WTC11 (cell line): ENCODE results near the gene ANAPC10. TPM values are rescaled to one million over a fixed set of nuclear protein-coding genes. Genes with fewer than 3 reads are reported as not detected.

Experiments
- ATAC-seq: fragments of 200-7000 bp; cut with Tn5 transposase; 2 replicates; pipeline ENCODE4 v1.10.0; 2021; ENCODE audit warnings: mild to moderate bottlenecking, moderate library complexity
- CTCF ChIA-PET: fragments of 300-600 bp; sonication (Branson Sonifier 250); formaldehyde crosslinking; loops from one replicate; lab custom pipeline; 2021; ENCODE audit warnings: antibody characterized with exemption; lab: Charles Lee
- POLR2A ChIA-PET: fragments of 350-600 bp; sonication (Branson Sonifier 250); formaldehyde crosslinking; loops from one replicate; lab custom pipeline; 2021; ENCODE audit warnings: antibody characterized with exemption; lab: Charles Lee
- DNase-seq: peaks from one replicate; pipeline ENCODE4 v3.0.0; 2021; ENCODE audit warnings: low spot score
- H3K27ac Mint-ChIP-seq: 2 replicates; pipeline ENCODE4 v1.8.0; 2021; ENCODE audit warnings: mixed read lengths
- H3K27me3 Mint-ChIP-seq: 2 replicates; pipeline ENCODE4 v1.8.0; 2021; ENCODE audit warnings: low read depth, mild to moderate bottlenecking, moderate library complexity, mixed read lengths
- H3K36me3 Mint-ChIP-seq: 2 replicates; pipeline ENCODE4 v1.8.0; 2021; ENCODE audit warnings: mixed read lengths
- H3K4me1 Mint-ChIP-seq: 2 replicates; pipeline ENCODE4 v1.8.0; 2022; ENCODE audit warnings: mixed read lengths
- H3K4me3 Mint-ChIP-seq: 2 replicates; pipeline ENCODE4 v1.8.0; 2021; ENCODE audit warnings: mild to moderate bottlenecking, moderate library complexity, mixed read lengths
- H3K9me3 Mint-ChIP-seq: 2 replicates; pipeline ENCODE4 v1.8.0; 2021; ENCODE audit warnings: mixed read lengths
- ELF4 ChIP-seq: sonication (generic); formaldehyde crosslinking; IDR thresholded peaks from 2 replicates; pipeline ENCODE4 v1.8.1; 2022; ENCODE audit warnings: low read depth, mild to moderate bottlenecking, moderate library complexity, missing genetic modification reagents
- GABPB1 ChIP-seq: sonication (generic); formaldehyde crosslinking; IDR thresholded peaks from 2 replicates; pipeline ENCODE4 v1.8.1; 2023; ENCODE audit warnings: mild to moderate bottlenecking, missing genetic modification reagents
- HMGA2 ChIP-seq: fragments of 250-450 bp; sonication (Bioruptor Pico); IDR thresholded peaks from 2 replicates; pipeline ENCODE4 v1.4.0; 2021; ENCODE audit warnings: mild to moderate bottlenecking, moderate library complexity
- TCF7 ChIP-seq: sonication (generic); formaldehyde crosslinking; IDR thresholded peaks from 2 replicates; pipeline ENCODE4 v1.8.0; 2022; ENCODE audit warnings: mild to moderate bottlenecking, low read depth, missing genetic modification reagents, moderate library complexity
- ZNF232 ChIP-seq: sonication (generic); formaldehyde crosslinking; IDR thresholded peaks from 2 replicates; pipeline ENCODE4 v1.8.0; 2022; ENCODE audit warnings: mild to moderate bottlenecking, missing genetic modification reagents
- ZNF263 ChIP-seq: sonication (generic); formaldehyde crosslinking; IDR thresholded peaks from 2 replicates; pipeline ENCODE4 v1.8.1; 2022; ENCODE audit warnings: low read depth, mild to moderate bottlenecking, moderate library complexity, missing genetic modification reagents
- ZNF281 ChIP-seq: sonication (generic); formaldehyde crosslinking; IDR thresholded peaks from 2 replicates; pipeline ENCODE4 v1.8.0; 2023; ENCODE audit warnings: mild to moderate bottlenecking, missing genetic modification reagents
- ZSCAN18 ChIP-seq: fragments of 250-450 bp; sonication (Bioruptor Pico); IDR thresholded peaks from 2 replicates; pipeline ENCODE4 v2.1.2; 2022; ENCODE audit warnings: mild to moderate bottlenecking, moderate library complexity
- total RNA-seq: library from RNA; stranded (reverse); gene quantifications from 3 replicates; pipeline ENCODE4 v1.2.3, GENCODE V29; 2021
- TF ChIP-seq, protein P1 (sequence below): fragments of 250-450 bp; sonication (Bioruptor Pico); conservative IDR thresholded peaks from 2 replicates; pipeline ENCODE4 v1.9.0; 2021; ENCODE audit warnings: mild to moderate bottlenecking
- TF ChIP-seq, protein P2 (sequence below): sonication (generic); formaldehyde crosslinking; IDR thresholded peaks from 2 replicates; pipeline ENCODE4 v1.8.1; 2023; ENCODE audit warnings: mild to moderate bottlenecking, missing genetic modification reagents, borderline replicate concordance
- TF ChIP-seq, protein P3 (sequence below): sonication (generic); formaldehyde crosslinking; IDR thresholded peaks from 2 replicates; pipeline ENCODE4 v1.8.0; 2022; ENCODE audit warnings: mild to moderate bottlenecking, missing genetic modification reagents
- TF ChIP-seq, protein P4 (sequence below): sonication (generic); formaldehyde crosslinking; IDR thresholded peaks from 2 replicates; pipeline ENCODE4 v1.8.1; 2022; ENCODE audit warnings: low read depth, missing genetic modification reagents, borderline replicate concordance

Gene ANAPC10
- total RNA-seq, 1 experiment from 2014 or later, result 18.2 TPM

DNA sequence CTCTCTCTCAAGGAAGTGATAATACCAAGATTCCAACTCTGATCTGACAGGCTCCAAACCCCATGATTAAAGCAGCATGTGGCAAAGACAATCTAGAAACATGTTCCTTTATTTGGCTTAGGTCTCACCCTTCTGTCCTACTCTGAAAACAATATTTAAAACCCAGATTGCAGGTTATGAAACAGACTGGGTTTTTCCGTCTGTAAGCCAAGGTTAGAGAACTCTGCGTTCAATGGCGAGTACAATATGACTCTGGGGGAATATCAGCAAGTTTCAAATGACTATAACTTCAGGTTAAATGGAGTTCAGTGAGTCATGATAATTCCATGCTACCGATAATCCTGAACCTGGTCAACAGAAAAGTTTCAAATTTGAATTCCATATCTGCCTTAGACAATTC lies 50.8 kb downstream of the ANAPC10 start (continued):
- TF ChIP-seq, protein P1, sequence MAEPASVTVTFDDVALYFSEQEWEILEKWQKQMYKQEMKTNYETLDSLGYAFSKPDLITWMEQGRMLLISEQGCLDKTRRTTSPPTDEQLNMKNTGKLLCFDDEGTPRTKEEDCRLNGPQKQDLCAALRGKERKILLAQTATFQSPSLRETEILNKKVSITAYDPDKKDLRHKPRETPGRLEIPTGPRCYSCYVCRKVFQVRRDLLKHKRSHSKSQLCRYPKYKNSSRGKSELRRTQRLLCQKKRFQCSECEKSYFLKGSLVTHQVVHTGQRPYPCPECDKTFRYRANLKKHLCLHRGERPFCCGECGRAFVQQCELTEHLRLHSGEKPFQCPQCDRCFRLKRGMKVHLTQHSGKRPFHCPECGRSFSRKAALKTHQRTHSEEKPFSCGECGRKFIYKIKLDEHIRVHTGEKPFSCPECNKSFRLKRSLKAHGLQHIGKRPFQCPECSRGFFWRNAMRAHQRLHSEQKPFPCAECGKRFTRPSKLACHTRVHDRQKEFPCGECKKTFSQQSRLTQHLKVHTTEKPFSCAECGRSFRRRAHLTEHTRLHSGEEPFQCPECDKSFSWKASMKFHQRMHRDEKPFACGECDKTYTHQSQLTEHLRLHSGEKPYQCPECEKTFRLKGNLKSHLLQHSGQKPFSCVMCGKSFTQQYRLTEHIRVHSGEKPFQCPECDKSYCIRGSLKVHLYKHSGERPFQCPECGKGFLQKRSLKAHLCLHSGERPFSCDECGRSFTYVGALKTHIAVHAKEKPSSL, result no peak
- TF ChIP-seq ZNF281 (CRISPR knock-in tag) (no peak), HMGA2 (CRISPR knock-in tag) (no peak)
- TF ChIP-seq, protein P2, sequence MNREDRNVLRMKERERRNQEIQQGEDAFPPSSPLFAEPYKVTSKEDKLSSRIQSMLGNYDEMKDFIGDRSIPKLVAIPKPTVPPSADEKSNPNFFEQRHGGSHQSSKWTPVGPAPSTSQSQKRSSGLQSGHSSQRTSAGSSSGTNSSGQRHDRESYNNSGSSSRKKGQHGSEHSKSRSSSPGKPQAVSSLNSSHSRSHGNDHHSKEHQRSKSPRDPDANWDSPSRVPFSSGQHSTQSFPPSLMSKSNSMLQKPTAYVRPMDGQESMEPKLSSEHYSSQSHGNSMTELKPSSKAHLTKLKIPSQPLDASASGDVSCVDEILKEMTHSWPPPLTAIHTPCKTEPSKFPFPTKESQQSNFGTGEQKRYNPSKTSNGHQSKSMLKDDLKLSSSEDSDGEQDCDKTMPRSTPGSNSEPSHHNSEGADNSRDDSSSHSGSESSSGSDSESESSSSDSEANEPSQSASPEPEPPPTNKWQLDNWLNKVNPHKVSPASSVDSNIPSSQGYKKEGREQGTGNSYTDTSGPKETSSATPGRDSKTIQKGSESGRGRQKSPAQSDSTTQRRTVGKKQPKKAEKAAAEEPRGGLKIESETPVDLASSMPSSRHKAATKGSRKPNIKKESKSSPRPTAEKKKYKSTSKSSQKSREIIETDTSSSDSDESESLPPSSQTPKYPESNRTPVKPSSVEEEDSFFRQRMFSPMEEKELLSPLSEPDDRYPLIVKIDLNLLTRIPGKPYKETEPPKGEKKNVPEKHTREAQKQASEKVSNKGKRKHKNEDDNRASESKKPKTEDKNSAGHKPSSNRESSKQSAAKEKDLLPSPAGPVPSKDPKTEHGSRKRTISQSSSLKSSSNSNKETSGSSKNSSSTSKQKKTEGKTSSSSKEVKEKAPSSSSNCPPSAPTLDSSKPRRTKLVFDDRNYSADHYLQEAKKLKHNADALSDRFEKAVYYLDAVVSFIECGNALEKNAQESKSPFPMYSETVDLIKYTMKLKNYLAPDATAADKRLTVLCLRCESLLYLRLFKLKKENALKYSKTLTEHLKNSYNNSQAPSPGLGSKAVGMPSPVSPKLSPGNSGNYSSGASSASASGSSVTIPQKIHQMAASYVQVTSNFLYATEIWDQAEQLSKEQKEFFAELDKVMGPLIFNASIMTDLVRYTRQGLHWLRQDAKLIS, result no peak

- H3K36me3 Mint-ChIP-seq, result peaks cover 5% of the 10 kb centered on the region; the same call in 1 of the 2 replicates
- TF ChIP-seq, protein P3, sequence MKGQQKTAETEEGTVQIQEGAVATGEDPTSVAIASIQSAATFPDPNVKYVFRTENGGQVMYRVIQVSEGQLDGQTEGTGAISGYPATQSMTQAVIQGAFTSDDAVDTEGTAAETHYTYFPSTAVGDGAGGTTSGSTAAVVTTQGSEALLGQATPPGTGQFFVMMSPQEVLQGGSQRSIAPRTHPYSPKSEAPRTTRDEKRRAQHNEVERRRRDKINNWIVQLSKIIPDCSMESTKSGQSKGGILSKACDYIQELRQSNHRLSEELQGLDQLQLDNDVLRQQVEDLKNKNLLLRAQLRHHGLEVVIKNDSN (CRISPR knock-in tag), result no peak
- TF ChIP-seq ZNF232 (CRISPR knock-in tag) (no peak), HMGA2 (CRISPR knock-in tag) (no peak), GABPB1 (no peak), ZNF263 (CRISPR knock-in tag) (no peak), ELF4 (CRISPR knock-in tag) (no peak), TCF7 (CRISPR knock-in tag) (no peak), ZSCAN18 (CRISPR knock-in tag) (no peak)
- TF ChIP-seq, protein P4, sequence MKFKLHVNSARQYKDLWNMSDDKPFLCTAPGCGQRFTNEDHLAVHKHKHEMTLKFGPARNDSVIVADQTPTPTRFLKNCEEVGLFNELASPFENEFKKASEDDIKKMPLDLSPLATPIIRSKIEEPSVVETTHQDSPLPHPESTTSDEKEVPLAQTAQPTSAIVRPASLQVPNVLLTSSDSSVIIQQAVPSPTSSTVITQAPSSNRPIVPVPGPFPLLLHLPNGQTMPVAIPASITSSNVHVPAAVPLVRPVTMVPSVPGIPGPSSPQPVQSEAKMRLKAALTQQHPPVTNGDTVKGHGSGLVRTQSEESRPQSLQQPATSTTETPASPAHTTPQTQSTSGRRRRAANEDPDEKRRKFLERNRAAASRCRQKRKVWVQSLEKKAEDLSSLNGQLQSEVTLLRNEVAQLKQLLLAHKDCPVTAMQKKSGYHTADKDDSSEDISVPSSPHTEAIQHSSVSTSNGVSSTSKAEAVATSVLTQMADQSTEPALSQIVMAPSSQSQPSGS (CRISPR knock-in tag), result no peak
- H3K27me3 Mint-ChIP-seq, result no peaks in the 10 kb centered on the region
- no peak overlapping the region for H3K4me3 Mint-ChIP-seq
- ChIA-PET CTCF (no interaction called here), POLR2A (no interaction called here)
- peaks cover 4% of the 10 kb centered on the region; the same call in 1 of the 2 replicates for H3K9me3 Mint-ChIP-seq
- no peak for ATAC-seq
- peaks cover 2% of the 10 kb centered on the region; the same call in 1 of the 2 replicates for H3K4me1 Mint-ChIP-seq
- DNase-seq, result no peak
- H3K27ac Mint-ChIP-seq, result no peak overlapping the region
Observed at GRCh38 chr4:145045180-145045579, 52.8 kb downstream of the ANAPC10 start.
